ENCODE data around the gene UNC119. TPM values are rescaled to one million over a fixed set of nuclear protein-coding genes. Genes with fewer than 3 reads are reported as not detected.

Gene UNC119
- total RNA-seq, 1 donor from 2014 or later: 21.9 TPM

DNA sequence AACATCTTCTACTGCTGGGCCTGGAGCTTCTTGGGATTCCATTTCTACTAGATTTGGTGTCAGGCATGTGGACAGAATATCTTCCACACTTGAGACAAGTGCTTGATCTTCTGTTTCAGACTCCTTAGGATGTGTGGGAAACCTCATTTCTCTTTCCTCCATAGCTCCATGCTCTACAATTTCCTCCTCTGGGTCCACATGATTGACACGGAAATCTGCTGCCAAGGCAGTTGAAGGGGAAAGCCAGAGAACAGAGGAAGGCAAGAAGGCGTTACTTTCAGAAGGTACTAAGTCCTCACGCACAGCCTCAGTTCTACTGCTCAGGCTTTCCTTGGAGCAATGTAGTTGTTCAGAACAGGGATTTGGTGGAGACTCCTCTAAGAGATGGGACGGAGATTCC is 39.8 kb upstream of the UNC119 start:
- H3K27me3 ChIP-seq (ENCODE audit: control insufficient read depth, insufficient read depth, low read length): no peaks in the 10 kb centered on the region
- no peak for DNase-seq (ENCODE audit: low read depth)
- no peak overlapping the region for H3K4me3 ChIP-seq (ENCODE audit: low read depth, low read length)
- no peak for FAIRE-seq
- peaks cover 8% of the 10 kb centered on the region for H3K36me3 ChIP-seq (ENCODE audit: control insufficient read depth, insufficient read depth, low read length)
- TF ChIP-seq, protein P1, sequence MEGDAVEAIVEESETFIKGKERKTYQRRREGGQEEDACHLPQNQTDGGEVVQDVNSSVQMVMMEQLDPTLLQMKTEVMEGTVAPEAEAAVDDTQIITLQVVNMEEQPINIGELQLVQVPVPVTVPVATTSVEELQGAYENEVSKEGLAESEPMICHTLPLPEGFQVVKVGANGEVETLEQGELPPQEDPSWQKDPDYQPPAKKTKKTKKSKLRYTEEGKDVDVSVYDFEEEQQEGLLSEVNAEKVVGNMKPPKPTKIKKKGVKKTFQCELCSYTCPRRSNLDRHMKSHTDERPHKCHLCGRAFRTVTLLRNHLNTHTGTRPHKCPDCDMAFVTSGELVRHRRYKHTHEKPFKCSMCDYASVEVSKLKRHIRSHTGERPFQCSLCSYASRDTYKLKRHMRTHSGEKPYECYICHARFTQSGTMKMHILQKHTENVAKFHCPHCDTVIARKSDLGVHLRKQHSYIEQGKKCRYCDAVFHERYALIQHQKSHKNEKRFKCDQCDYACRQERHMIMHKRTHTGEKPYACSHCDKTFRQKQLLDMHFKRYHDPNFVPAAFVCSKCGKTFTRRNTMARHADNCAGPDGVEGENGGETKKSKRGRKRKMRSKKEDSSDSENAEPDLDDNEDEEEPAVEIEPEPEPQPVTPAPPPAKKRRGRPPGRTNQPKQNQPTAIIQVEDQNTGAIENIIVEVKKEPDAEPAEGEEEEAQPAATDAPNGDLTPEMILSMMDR (IDR thresholded peaks at IDR 0.05; ENCODE audit: insufficient read depth, low read length, severe bottlenecking): no peak

DNA sequence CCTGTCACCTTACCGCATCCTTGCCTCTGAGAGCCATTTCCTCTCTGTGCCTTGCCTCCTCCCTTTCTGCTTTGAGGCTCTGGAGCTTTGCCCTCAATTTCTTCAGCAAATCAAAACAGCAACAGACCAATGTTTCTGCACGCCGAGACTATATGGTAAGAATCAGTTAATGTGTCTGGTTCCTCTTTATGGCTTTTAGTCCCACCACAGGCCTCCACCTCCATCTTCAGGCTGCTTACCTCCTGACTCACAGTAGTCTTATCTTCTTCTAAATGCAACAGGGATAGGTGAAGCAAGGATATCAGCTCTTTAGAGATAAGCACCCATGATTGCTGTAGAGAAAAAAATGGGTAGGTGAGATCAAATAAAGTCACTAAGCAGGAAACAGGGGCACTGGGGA is 33.4 kb upstream of the UNC119 start:
- Histone ChIP-seq H3K27me3 (ENCODE audit: control insufficient read depth, insufficient read depth, low read length) (no peaks in the 10 kb centered on the region), H3K4me3 (ENCODE audit: low read depth, low read length) (no peak overlapping the region), H3K36me3 (ENCODE audit: control insufficient read depth, insufficient read depth, low read length) (peaks cover 18% of the 10 kb centered on the region)
- TF ChIP-seq, protein P1 (IDR thresholded peaks at IDR 0.05; ENCODE audit: insufficient read depth, low read length, severe bottlenecking): no peak
- no peak for FAIRE-seq
- no peak for DNase-seq (ENCODE audit: low read depth)

DNA sequence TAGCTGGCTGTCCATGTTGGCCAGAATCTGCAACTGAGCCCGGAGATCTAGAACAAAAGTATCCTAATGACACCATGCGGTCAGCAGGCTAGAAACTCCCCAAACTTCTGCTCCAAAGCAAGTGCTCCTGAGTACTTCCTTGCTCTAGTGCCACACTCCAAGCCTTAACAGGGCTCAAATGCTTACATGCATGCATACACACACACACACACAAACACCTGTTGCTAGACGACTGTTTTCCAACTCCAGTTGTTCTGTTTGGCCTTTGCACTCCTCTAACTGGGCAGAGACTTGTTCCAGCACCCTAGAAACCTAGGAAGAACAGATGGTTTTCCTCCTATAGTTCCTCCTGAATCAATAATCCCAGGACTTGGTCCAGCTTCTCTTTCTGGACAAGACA is 32.0 kb upstream of the UNC119 start:
- TF ChIP-seq, protein P1 (IDR thresholded peaks at IDR 0.05; ENCODE audit: insufficient read depth, low read length, severe bottlenecking): no peak
- FAIRE-seq: no peak
- Histone ChIP-seq H3K4me3 (ENCODE audit: low read depth, low read length) (no peak overlapping the region), H3K36me3 (ENCODE audit: control insufficient read depth, insufficient read depth, low read length) (peaks cover 20% of the 10 kb centered on the region), H3K27me3 (ENCODE audit: control insufficient read depth, insufficient read depth, low read length) (no peaks in the 10 kb centered on the region)
- no peak for DNase-seq (ENCODE audit: low read depth)

DNA sequence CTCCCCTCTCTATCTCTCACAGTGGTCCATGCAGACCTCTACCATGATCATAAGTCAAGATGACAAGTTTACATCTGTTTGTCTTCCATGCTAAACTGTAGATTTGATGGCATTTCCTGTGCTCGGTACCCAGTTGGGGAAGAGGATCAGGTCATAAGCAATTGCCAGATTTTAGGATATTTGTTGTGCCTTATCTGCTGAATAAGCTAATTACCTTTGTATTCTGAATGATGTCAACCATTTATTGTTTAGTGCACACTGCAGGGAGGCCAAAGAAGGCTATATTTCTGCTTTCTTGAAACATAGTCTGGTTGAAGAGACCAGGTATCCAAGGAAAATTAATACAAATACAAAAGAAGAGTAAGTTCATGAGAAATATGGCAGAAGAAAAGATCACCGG is 30.1 kb upstream of the UNC119 start:
- Histone ChIP-seq H3K27me3 (ENCODE audit: control insufficient read depth, insufficient read depth, low read length) (no peaks in the 10 kb centered on the region), H3K36me3 (ENCODE audit: control insufficient read depth, insufficient read depth, low read length) (peaks cover 20% of the 10 kb centered on the region), H3K4me3 (ENCODE audit: low read depth, low read length) (no peak overlapping the region)
- TF ChIP-seq, protein P1 (IDR thresholded peaks at IDR 0.05; ENCODE audit: insufficient read depth, low read length, severe bottlenecking): no peak
- DNase-seq (ENCODE audit: low read depth): no peak
- no peak for FAIRE-seq

DNA sequence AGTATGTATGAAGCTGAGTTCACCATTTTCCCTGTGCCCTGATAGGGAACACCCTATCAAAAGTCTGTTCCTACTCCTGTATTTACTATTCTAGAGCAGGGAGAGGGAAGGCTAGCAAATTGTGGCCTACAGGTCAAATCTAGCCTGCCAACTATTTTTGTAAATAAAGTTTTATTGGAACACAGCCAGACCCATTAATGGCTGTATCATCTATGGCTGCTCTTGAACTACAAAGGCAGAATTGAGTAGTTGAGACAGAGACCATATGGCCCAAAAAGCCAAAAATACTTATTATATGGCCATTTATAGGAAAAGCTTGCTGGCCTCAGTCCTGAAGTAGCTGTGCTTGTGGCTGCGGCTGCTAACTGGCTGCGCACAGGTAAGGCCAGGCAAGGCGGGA is 28.5 kb upstream of the UNC119 start:
- Histone ChIP-seq H3K4me3 (ENCODE audit: low read depth, low read length) (no peak overlapping the region), H3K36me3 (ENCODE audit: control insufficient read depth, insufficient read depth, low read length) (peaks cover 18% of the 10 kb centered on the region), H3K27me3 (ENCODE audit: control insufficient read depth, insufficient read depth, low read length) (no peaks in the 10 kb centered on the region)
- no peak for FAIRE-seq
- DNase-seq (ENCODE audit: low read depth): no peak
- TF ChIP-seq, protein P1 (IDR thresholded peaks at IDR 0.05; ENCODE audit: insufficient read depth, low read length, severe bottlenecking): no peak

DNA sequence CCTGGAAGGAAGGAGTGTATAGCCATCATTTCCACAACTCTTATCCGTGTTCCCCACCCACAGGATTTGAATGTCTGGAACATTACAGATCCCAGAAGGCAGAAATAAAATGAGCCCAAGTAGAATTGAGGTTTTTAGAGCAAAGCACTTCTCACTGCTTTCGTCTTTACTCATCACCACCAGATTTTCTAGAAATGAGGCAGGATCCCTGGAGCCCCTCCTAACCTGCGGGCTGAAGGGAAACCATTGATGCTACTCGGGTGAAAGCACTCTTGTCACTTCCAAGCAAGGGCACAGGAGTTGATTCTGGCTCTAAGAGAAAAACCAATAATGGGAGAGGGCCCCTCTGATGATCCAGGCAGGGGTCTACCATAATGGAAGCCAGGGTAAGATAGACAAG is 27.1 kb upstream of the UNC119 start:
- Histone ChIP-seq H3K4me3 (ENCODE audit: low read depth, low read length) (no peak overlapping the region), H3K27me3 (ENCODE audit: control insufficient read depth, insufficient read depth, low read length) (no peaks in the 10 kb centered on the region), H3K36me3 (ENCODE audit: control insufficient read depth, insufficient read depth, low read length) (peaks cover 14% of the 10 kb centered on the region)
- no peak for DNase-seq (ENCODE audit: low read depth)
- no peak for FAIRE-seq
- TF ChIP-seq, protein P1 (IDR thresholded peaks at IDR 0.05; ENCODE audit: insufficient read depth, low read length, severe bottlenecking): no peak

All from bronchial epithelial cell (primary cell).